Stromal cell of bone marrow (primary cell): ENCODE measurements around the gene COL17A1.

Source experiments
- DNase-seq: peaks from one replicate; pipeline ENCODE4 v3.0.0-alpha.2; 2012; ENCODE audit warnings: low read depth

Gene COL17A1

DNA sequence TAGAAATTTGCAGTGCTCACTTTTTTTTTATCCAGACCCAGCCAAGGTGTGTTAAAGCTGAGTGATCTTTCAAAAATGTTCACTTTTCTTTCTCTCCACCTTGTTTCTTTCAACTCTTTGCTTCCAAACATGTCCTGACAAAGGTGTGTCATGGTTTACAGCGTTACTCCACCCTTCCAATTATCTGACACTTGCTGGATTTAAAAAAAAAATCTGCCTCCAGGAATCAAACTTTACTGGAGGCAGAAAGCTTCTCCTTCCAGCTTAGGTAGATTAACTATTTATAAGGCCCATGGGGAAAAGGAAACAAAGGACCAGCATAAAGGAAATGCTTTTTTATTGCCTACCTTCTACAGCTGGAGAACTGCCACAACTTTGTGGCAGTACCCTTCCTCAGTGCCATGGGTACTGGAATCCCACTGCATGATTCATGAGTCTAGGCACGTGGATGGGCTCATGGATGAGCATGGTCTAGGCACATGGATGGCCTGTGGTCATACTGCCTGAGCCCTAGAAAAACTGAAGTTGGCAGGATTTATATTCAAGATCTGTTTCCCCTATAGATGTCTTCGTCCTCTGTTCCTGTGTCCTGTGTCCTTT, at the start of gene COL17A1:
Gene COL17A1, minus strand, starts transcription at position 80 of the 600 bp plus-strand sequence. CDS start 5,207 bp downstream, outside the sequence.
- no peak for DNase-seq

- no peak for DNase-seq
Measured at GRCh38 chr10:104130041-104130440, 44.4 kb upstream of the COL17A1 start.

DNA sequence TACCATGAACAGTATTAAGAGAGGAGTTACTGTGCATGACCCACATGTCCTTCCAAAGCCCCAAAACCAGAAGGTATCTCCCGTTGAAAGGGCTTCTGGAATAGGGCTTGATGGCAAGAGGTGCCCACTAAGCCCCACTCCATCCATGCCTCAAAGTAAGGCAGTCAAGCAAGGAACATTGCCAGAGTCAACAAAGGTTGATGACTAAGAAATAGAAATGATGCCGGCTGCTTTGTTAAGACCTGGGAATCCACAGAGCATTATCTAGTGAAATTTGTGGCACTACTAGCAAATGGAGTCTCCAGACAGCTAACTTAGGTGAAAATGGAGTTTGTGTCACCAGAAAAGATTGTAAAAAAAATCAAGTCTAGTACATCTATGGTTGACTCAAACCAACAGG, 42.5 kb upstream of the COL17A1 start:
- no peak for DNase-seq

DNA sequence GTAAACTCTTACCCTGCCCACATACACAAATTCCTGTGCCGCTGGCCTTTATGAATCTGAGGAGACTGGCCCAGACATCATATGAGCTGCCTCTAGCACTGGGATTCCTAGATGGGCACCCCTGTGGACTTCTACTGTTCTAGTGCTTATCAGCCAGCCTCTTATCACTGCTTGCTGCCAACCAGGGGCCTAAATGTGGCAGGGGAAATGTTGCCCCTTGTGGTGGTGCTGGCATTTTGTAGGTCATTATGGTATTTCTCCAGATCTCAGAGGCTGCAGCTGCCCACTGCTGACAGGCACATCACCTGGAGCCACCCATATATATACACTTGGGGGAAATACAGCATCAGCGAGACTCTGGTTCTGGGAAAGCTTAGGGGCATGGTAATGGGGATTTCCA, 41.7 kb upstream of the COL17A1 start:
- no peak for DNase-seq

- DNase-seq, result no peak
Measured at GRCh38 chr10:104123397-104123796, 37.7 kb upstream of the COL17A1 start.

- DNase-seq, result no peak
Measured at GRCh38 chr10:104122225-104123107, 36.8 kb upstream of the COL17A1 start.

GRCh38 chr10:104121485-104122224, 36.0 kb upstream of the COL17A1 start, which contains the start of gene SFR1:
Gene SFR1 (plus strand): TSS chr10:104122171. CDS start chr10:104122184, 13 bp downstream.
- DNase-seq, result peak; percentile 96

DNA sequence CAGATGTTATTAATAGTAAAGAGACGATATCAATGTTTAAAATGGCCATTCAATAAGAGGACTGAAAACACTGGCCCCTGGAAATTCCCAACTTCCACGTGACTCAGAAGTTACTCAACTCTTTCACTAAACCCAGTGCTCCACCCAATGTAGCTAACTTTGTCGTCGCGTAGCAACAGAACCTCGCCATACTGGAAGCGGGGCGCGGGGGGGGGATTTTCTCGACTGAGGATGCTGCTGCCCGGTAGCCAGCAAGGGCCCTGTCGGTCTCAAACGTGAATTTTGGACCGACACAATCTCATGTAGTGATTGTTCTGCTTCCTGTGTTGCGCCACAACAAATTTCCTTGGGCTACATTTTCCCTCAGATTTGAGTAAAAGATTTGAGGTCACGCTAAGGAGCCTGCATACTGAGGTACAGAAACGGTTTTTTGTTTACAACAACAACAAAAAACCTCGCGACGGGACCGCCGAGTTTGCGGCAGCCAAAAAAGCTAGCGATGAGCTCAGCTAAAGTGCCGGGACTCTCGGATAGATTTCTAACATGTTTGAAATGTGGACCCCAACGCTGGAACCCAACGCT, 35.3 kb upstream of the COL17A1 start:
- peak; percentile 99 for DNase-seq

GRCh38 chr10:104120512-104120902, 34.8 kb upstream of the COL17A1 start:
- DNase-seq, result no peak

DNA sequence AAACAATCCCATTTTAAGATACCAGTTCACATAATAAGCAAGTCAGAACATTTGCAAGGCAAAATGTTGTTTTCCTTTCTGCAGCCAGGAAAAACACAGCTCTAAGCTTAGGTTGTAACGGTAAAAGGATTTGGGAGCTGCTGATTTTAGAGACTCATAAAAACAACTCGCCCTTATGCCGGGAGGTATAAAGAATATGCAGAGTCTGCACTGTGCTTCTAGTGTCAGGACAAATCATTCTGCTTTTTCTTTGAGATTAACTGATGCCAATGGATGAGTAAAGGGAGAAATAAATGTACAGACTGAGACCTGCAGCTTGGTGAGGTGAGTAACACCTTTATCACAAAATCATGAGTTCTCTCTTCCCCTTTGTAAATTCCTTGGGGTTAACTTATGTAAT, 34.3 kb upstream of the COL17A1 start:
- no peak for DNase-seq

DNA sequence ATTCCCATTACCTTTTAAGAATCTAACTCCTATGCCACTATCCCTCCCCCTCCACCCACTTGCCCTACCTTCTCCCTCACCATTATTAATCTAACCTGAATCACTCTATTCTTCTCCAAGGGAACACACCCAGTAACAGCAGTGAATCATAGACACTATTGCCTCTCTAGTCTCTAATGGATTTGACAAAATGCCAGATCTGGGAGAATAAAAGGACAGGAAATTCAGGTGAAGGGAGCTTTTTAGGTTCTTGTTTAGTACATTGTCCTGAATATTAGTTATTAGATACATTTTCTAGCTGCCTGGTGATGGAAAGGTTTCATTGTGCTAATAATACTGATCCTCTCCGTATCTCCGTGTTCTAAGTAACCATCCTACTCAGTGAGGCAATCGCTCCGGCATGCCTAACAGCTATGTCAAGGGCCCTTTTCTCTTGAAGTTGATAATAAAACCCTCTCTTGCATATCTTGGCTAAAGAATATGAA, 32.2 kb upstream of the COL17A1 start:
- DNase-seq, result no peak

- DNase-seq, result no peak
Measured at GRCh38 chr10:104113376-104113956, 27.8 kb upstream of the COL17A1 start.

DNA sequence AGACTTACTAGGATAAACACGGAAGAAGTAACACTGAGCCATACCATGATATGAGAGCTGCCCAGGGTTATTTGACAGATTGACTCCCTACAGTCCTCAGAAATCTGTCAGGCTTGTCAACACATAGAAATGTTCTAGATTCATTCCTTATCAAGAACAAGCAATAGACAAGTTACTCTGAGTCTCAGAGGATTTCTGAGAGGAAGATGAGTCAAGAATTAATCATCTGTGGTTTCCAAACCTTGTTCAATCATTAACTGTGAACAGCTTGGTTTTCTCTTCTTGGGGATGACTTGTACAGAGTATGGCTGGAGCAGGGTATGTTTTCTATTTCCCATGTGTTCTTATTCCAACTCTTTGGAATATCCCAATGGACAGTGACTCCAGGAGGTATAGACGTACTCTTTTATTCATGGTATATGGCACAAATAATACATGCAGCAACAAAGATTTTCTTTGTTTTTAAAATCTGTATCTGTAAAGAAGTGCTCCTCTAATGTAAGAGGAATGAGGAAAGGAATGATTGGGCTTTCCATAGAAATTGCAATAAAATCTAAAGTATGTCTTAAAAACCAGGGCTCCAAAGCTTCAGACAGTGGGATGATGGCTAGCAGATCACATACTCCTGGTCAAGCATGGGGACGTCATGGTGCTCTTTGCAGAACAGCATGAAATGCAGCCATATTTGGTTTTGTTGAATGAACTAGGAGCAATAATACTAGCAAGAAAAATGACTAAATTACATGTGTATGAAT, 24.4 kb upstream of the COL17A1 start:
- peak; percentile 71 for DNase-seq

DNA sequence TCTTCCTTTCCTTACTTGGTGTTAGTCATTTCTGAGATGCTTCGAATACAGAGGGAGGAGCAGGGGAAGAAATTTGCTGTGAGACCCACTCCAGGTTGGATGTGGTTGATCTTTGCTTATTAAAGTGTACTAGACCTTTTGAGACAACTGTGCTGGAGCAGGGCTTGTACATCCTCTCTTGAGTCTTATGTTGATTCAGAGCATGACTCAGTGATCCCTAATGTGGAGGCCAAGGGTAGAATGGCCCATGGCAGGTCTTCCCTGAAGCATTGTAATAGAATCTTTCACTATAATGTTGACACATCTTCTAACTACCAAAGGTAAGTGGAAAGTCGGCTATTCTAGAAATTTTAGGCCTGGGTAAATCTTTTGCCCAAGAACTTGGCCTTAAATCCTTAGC, 19.2 kb upstream of the COL17A1 start:
- no peak for DNase-seq

- DNase-seq, result no peak
Measured at GRCh38 chr10:104104418-104104817, 18.7 kb upstream of the COL17A1 start.

DNA sequence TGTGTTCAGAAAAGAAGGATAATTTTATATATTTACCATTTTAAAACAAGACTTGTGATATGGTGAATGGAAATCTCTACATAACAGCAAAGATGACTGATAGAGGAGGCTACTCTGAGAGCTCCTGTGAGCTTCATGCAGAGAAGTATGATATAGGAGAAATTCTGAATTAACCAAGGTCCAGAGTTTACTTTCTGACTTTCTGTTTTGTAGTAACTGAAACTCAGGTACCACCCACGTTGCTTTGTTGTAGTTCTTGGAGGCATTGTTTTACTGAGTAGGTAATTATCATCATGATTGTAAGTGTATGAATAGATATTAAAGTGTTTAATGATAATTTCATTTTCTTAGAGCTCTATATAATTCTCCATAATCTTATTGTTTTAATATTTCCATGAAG, 18.3 kb upstream of the COL17A1 start:
- DNase-seq, result no peak

DNA sequence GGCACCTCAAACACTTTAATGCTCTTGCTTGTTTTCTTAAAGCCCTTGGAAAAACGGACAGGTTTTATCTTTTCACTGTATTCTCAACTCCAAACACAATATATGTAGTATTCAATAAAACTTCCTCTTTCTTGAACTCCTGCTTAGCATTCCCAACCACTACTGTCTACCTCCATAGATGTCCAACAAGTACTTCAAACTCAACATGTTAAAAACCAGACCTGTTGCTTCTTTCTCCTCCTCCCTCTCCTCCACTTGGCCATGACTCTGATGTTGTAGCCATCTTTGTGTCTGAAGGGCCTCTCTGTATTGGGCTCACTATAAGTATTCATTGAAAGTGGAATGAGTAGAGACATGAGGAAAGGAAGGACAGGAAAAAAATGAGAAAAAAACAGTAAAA, 16.2 kb upstream of the COL17A1 start:
- DNase-seq, result no peak

- no peak for DNase-seq
Measured at GRCh38 chr10:104100795-104101194, 15.1 kb upstream of the COL17A1 start.

DNA sequence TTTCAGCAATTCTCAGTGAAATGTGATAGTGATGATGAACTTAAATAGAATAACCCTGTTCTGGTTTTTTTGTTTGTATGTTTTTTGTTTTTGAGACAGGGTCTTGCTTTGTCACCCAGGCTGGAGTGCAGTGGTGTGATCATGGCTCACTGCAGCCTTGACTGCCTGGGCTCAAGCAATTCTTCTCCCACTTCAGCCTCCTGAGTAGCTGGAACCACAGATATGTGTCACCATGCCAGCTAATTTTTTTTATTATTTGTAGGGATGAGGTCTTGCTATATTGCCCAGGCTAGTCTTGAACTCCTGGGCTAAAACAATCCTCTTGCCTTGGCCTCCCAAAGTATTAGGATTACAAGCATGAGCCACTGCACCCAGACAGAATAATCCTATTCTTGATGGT, 14.3 kb upstream of the COL17A1 start:
- no peak for DNase-seq

GRCh38 chr10:104099269-104099668, 13.6 kb upstream of the COL17A1 start:
- no peak for DNase-seq

DNA sequence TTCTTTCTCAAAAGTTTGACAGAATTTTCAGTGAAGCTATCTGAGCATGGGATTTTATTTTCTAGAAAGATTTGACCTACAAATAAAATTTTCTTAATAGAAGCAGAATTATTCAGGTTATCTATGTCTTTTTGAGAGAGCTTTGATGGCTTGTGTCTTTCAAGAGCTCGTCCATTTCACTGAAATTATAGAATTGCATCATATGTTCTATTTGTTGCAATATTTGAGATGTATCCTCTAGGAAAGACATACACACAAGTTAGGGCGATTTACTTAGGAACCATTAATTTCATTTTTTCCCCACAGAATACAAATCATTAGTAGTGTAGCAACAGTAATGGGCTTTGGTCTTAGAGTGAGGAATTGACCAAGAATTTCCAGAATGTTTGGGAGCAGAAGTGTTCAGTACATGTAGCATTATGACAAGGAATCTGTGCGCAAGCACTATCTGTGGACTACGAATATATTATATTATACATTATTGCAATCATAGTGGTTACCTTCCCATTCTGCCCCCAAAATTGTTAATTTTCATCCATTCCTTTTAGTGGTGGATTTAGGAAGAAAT, 12.8 kb upstream of the COL17A1 start:
- no peak for DNase-seq
